GM23338 (cell line): ENCODE data around the gene CCL13. TPM values are rescaled to one million over a fixed set of nuclear protein-coding genes. Genes with fewer than 3 reads are reported as not detected.

Experiments
- ATAC-seq: fragments of 200-7000 bp; cut with Tn5 transposase; 3 replicates; pipeline ENCODE4 v1.9.1; 2020
- DNase-seq: peaks from one replicate; pipeline ENCODE4 v3.0.0-alpha.2; 2015; ENCODE audit warnings: low spot score
- H2AFZ ChIP-seq: fragments of 200-600 bp; sonication (generic); 2 replicates; pipeline ENCODE4 v1.8.0; 2016; ENCODE audit warnings: antibody characterized with exemption, mild to moderate bottlenecking, moderate library complexity
- H3F3A ChIP-seq: fragments of 200-600 bp; sonication (generic); replicated peaks from 2 replicates; pipeline ENCODE4 v1.8.0; 2017; ENCODE audit warnings: antibody characterized with exemption, mixed run types, low read depth
- H3K27ac ChIP-seq: fragments of 200-600 bp; sonication (generic); 2 replicates; pipeline ENCODE4 v1.6.1; 2016; ENCODE audit warnings: low read depth
- H3K27me3 ChIP-seq: fragments of 200-600 bp; sonication (generic); 2 replicates; pipeline ENCODE4 v1.8.0; 2016; ENCODE audit warnings: mild to moderate bottlenecking, mixed run types, moderate library complexity; ENCODE audit not compliant: insufficient read depth
- H3K36me3 ChIP-seq: fragments of 200-600 bp; sonication (generic); 2 replicates; pipeline ENCODE4 v1.8.0; 2016; ENCODE audit warnings: mild to moderate bottlenecking; ENCODE audit not compliant: insufficient read depth
- H3K4me1 ChIP-seq: fragments of 200-600 bp; sonication (generic); 2 replicates; pipeline ENCODE4 v1.8.0; 2016; ENCODE audit warnings: mild to moderate bottlenecking, moderate library complexity; ENCODE audit not compliant: insufficient read depth
- H3K4me2 ChIP-seq: fragments of 200-600 bp; sonication (generic); 2 replicates; pipeline ENCODE4 v1.7.1; 2017; ENCODE audit warnings: mixed run types
- H3K4me3 ChIP-seq: fragments of 200-600 bp; sonication (generic); 2 replicates; pipeline ENCODE4 v1.6.1; 2016; ENCODE audit warnings: mixed run types
- H3K79me2 ChIP-seq: fragments of 200-600 bp; sonication (generic); replicated peaks from 2 replicates; pipeline ENCODE4 v1.8.0; 2017; ENCODE audit warnings: mild to moderate bottlenecking; ENCODE audit not compliant: insufficient read depth
- H3K9me2 ChIP-seq: fragments of 200-600 bp; sonication (generic); 2 replicates; pipeline ENCODE4 v1.8.0; 2017; ENCODE audit not compliant: insufficient read depth
- H4K20me1 ChIP-seq: fragments of 200-600 bp; sonication (generic); replicated peaks from 2 replicates; pipeline ENCODE4 v1.8.0; 2017; ENCODE audit warnings: mild to moderate bottlenecking; ENCODE audit not compliant: insufficient read depth
- H3K27ac Mint-ChIP-seq: 2 replicates; pipeline ENCODE4 v1.8.0; 2020; ENCODE audit warnings: inconsistent platforms, mild to moderate bottlenecking, moderate library complexity, mixed read lengths
- H3K27me3 Mint-ChIP-seq: 3 replicates; pipeline ENCODE4 v1.8.0; 2022; ENCODE audit warnings: low read depth, mild to moderate bottlenecking, moderate library complexity, mixed read lengths, inconsistent platforms; ENCODE audit not compliant: insufficient read depth, poor library complexity
- H3K36me3 Mint-ChIP-seq: 3 replicates; pipeline ENCODE4 v1.8.0; 2021; ENCODE audit warnings: low read depth, mild to moderate bottlenecking, inconsistent platforms, moderate library complexity, mixed read lengths
- H3K4me1 Mint-ChIP-seq: 3 replicates; pipeline ENCODE4 v1.8.0; 2020; ENCODE audit warnings: mild to moderate bottlenecking, inconsistent platforms, mixed read lengths
- H3K4me3 Mint-ChIP-seq: 3 replicates; pipeline ENCODE4 v1.8.0; 2021; ENCODE audit warnings: moderate library complexity, mild to moderate bottlenecking, inconsistent platforms, mixed read lengths
- H3K9me3 Mint-ChIP-seq: 3 replicates; pipeline ENCODE4 v1.8.0; 2020; ENCODE audit warnings: moderate library complexity, mild to moderate bottlenecking, inconsistent platforms, mixed read lengths
- CREB1 ChIP-seq: fragments of 250-450 bp; sonication (Bioruptor Pico); IDR thresholded peaks from 2 replicates; pipeline ENCODE4 v1.5.0; 2020; ENCODE audit warnings: low read depth, mild to moderate bottlenecking, moderate library complexity
- CTCF ChIP-seq, 2 experiments: fragments of 200-600 bp in 1 of 2; sonication (generic) in 1 of 2; conservative IDR thresholded peaks; 2 replicates each; pipeline versions ENCODE4 v1.5.1 to v1.6.1; 2016 to 2017; ENCODE audit warnings: antibody characterized with exemption in 2 of 2, low read depth in 2 of 2, mild to moderate bottlenecking in 2 of 2, moderate library complexity in 1 of 2
- EZH2 ChIP-seq: fragments of 200-600 bp; sonication (generic); IDR thresholded peaks from one replicate; pipeline ENCODE4 v1.8.0; 2017; ENCODE audit warnings: antibody characterized with exemption, mild to moderate bottlenecking, low read depth; ENCODE audit not compliant: unreplicated experiment
- EZH2phosphoT487 ChIP-seq: fragments of 200-600 bp; sonication (generic); IDR thresholded peaks from one replicate; pipeline ENCODE4 v1.8.1; 2018; ENCODE audit warnings: antibody characterized with exemption; ENCODE audit not compliant: unreplicated experiment
- NANOG ChIP-seq: IDR thresholded peaks from 2 replicates; pipeline ENCODE4 v1.6.1; 2016; ENCODE audit warnings: antibody characterized with exemption, borderline replicate concordance
- POLR2AphosphoS5 ChIP-seq: IDR thresholded peaks from 2 replicates; pipeline ENCODE4 v1.6.1; 2016; ENCODE audit warnings: antibody characterized with exemption, low read depth
- REST ChIP-seq: IDR thresholded peaks from one replicate; pipeline ENCODE4 v1.6.1; 2018; ENCODE audit warnings: antibody characterized with exemption; ENCODE audit not compliant: unreplicated experiment
- STAT1 ChIP-seq: IDR thresholded peaks from one replicate; pipeline ENCODE4 v1.6.1; 2016; ENCODE audit warnings: antibody characterized with exemption; ENCODE audit not compliant: unreplicated experiment
- ZNF114 ChIP-seq: fragments of 250-450 bp; sonication (Bioruptor Pico); IDR thresholded peaks from 2 replicates; pipeline ENCODE4 v1.5.0; 2020; ENCODE audit warnings: mild to moderate bottlenecking, moderate library complexity
- ZNF331 ChIP-seq: fragments of 250-450 bp; sonication (Bioruptor Pico); IDR thresholded peaks from 2 replicates; pipeline ENCODE4 v1.5.0; 2020; ENCODE audit warnings: low read depth, mild to moderate bottlenecking, moderate library complexity
- polyA plus RNA-seq: library from polyadenylated mRNA; unstranded; fragments of >200 nt; fragmentation: Nextera tagmentation; extraction: Ambion mirVana; gene quantifications from 2 replicates; pipeline ENCODE4 v1.2.1, GENCODE V29; 2016
- total RNA-seq: library from RNA; depleted of rRNA; stranded (reverse); fragments of >200 nt; shearing (Covaris generic); gene quantifications from 2 replicates; pipeline ENCODE4 v1.2.3, GENCODE V29; 2014
- TF ChIP-seq, protein P1 (sequence below): IDR thresholded peaks from 2 replicates; pipeline ENCODE4 v1.6.1; 2016; ENCODE audit warnings: antibody characterized with exemption

The CCL13 gene
- total and polyA plus RNA-seq, 2 experiments from 2014 or later = not detected

DNA sequence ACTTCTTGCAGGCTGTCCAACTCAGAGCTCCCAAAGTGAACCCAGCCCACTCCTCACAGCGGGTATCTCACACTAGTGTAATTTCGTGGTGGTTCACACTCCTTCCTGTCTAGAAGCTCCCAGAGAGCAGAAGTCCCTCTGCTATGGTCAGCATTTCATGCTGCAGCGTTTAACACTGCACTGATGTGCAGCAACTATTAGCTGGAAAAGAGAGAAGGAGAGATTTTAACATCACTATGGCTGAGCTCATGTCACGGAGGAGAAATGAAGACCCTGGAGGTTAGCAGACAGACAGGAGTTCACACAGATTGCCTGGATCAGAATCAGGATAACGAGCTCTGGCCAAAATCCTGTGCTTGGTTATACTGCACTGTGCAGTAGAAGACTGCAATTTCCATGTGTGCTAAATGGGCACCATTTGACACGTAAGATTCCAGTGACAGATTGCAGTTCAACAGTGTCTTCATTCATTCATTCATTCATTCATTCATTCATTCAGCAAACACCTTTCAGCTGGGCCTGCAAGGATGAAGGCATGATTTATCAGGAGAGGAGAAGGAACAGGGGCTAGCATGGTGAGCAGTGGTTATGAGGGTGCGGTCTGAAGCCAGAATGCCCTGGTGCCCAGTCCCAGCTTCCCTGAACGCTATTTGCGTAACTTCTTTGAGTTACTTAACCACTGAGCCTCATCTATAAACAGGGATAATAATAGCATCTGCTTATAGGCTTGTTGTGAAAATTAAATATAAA is 12.1 kb downstream of the CCL13 start (continued):
- TF ChIP-seq, protein P1, sequence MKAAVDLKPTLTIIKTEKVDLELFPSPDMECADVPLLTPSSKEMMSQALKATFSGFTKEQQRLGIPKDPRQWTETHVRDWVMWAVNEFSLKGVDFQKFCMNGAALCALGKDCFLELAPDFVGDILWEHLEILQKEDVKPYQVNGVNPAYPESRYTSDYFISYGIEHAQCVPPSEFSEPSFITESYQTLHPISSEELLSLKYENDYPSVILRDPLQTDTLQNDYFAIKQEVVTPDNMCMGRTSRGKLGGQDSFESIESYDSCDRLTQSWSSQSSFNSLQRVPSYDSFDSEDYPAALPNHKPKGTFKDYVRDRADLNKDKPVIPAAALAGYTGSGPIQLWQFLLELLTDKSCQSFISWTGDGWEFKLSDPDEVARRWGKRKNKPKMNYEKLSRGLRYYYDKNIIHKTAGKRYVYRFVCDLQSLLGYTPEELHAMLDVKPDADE = no peak
- TF ChIP-seq REST (no peak), EZH2phosphoT487 (no peak), EZH2 (no peak), CTCF (conservative IDR thresholded peaks at IDR 0.05; ENCODE audit: low read depth in 2 of 2) (no peak)

- DNase-seq (no peak), ATAC-seq (no peak)
- no peak overlapping the region for H3K27ac ChIP-seq
- no peaks in the 10 kb centered on the region for H3K36me3 Mint-ChIP-seq
- no peaks in the 10 kb centered on the region for H3K27me3 ChIP-seq
- no peak overlapping the region for H3K4me2 ChIP-seq
- H3K4me1 ChIP-seq = no peaks in the 10 kb centered on the region
- H3K9me3 Mint-ChIP-seq = no peaks in the 10 kb centered on the region
- H3K36me3 ChIP-seq = no peaks in the 10 kb centered on the region
- no peaks in the 10 kb centered on the region for H3F3A ChIP-seq
- peaks cover 9% of the 10 kb centered on the region; the same call in 2 of the 3 replicates for H3K4me1 Mint-ChIP-seq
- H3K27ac Mint-ChIP-seq = no peak overlapping the region
- H4K20me1 ChIP-seq = no peaks in the 10 kb centered on the region
- H2AFZ ChIP-seq = no peak overlapping the region
- H3K4me3 Mint-ChIP-seq = no peak overlapping the region
- no peak overlapping the region for H3K4me3 ChIP-seq
- H3K9me2 ChIP-seq = 0 out of 2 replicates have a peak, but pooled peaks cover 6% of the 10 kb centered on the region
- H3K27me3 Mint-ChIP-seq = peaks cover 10% of the 10 kb centered on the region
- no peaks in the 10 kb centered on the region for H3K79me2 ChIP-seq
- TF ChIP-seq, protein P1 = no peak
- TF ChIP-seq ZNF114 (CRISPR knock-in tag) (no peak), ZNF331 (CRISPR knock-in tag) (no peak), CTCF (conservative IDR thresholded peaks at IDR 0.05; ENCODE audit: low read depth in 2 of 2) (no peak), REST (no peak), EZH2 (no peak), NANOG (no peak), CREB1 (no peak), STAT1 (no peak), EZH2phosphoT487 (no peak), POLR2AphosphoS5 (no peak)
These were observed 12.7 kb downstream of the CCL13 start for GRCh38 chr17:34368946-34369500.
